GM19324 (cell line): ENCODE measurements around the gene KRTAP5-3.

Experiments
- ATAC-seq: cut with Tn5 transposase; IDR thresholded peaks from one replicate; pipeline ENCODE4 v1.9.1; 2021; ENCODE audit warnings: mild to moderate bottlenecking, moderate library complexity; ENCODE audit not compliant: unreplicated experiment, low FRiP score

Gene KRTAP5-3

GRCh38 chr11:1644601-1645356, 36.5 kb upstream of the KRTAP5-3 start:
- no peak for ATAC-seq

GRCh38 chr11:1643146-1643690, 35.0 kb upstream of the KRTAP5-3 start:
- ATAC-seq = no peak

- no peak for ATAC-seq
Measured at GRCh38 chr11:1642288-1643145, 34.3 kb upstream of the KRTAP5-3 start.

- no peak for ATAC-seq
Measured at GRCh38 chr11:1641096-1641495, 32.8 kb upstream of the KRTAP5-3 start.

- ATAC-seq = no peak
Measured at GRCh38 chr11:1640076-1640946, 32.0 kb upstream of the KRTAP5-3 start.

- ATAC-seq = no peak
Measured at GRCh38 chr11:1639666-1640065, 31.4 kb upstream of the KRTAP5-3 start.

- no peak for ATAC-seq
Measured at GRCh38 chr11:1639102-1639620, 30.9 kb upstream of the KRTAP5-3 start.

GRCh38 chr11:1638344-1638743, 30.1 kb upstream of the KRTAP5-3 start:
- ATAC-seq = no peak

- no peak for ATAC-seq
Measured at GRCh38 chr11:1637628-1638027, 29.4 kb upstream of the KRTAP5-3 start.

- no peak for ATAC-seq
Measured at GRCh38 chr11:1636291-1636950, 28.2 kb upstream of the KRTAP5-3 start.

GRCh38 chr11:1633864-1634263, 25.6 kb upstream of the KRTAP5-3 start:
- ATAC-seq = no peak

- no peak for ATAC-seq
Measured at GRCh38 chr11:1632053-1632714, 23.9 kb upstream of the KRTAP5-3 start.

- ATAC-seq = no peak
Measured at GRCh38 chr11:1631066-1631568, 22.9 kb upstream of the KRTAP5-3 start.

- no peak for ATAC-seq
Measured at GRCh38 chr11:1630271-1630670, 22.0 kb upstream of the KRTAP5-3 start.

- ATAC-seq = no peak
Measured at GRCh38 chr11:1629326-1630185, 21.3 kb upstream of the KRTAP5-3 start, which contains the start of gene KRTAP5-5. TSS of gene KRTAP5-5 (plus strand) at chr11:1629775. CDS start at chr11:1629841, 66 bp downstream.

- no peak for ATAC-seq
Measured at GRCh38 chr11:1628506-1629325, 20.5 kb upstream of the KRTAP5-3 start.

- ATAC-seq = no peak
Measured at GRCh38 chr11:1625541-1625940, 17.3 kb upstream of the KRTAP5-3 start.
